Memory B cell (primary cell): ENCODE measurements around the gene USP6NL.

Source experiments
- ATAC-seq: fragments of 150-1000 bp; cut with Tn5 transposase; 2 replicates; pipeline ENCODE4 v1.10.0; 2021; ENCODE audit warnings: low read depth, mild to moderate bottlenecking, moderate library complexity
- DNase-seq, 2 donors: peaks; one replicate each; pipeline ENCODE4 v3.0.0; 2022; ENCODE audit warnings: low spot score in 2 of 2
- H3K27ac Mint-ChIP-seq: one replicate; pipeline ENCODE4 v1.8.0; 2022; ENCODE audit warnings: mild to moderate bottlenecking, moderate library complexity, mixed read lengths
- H3K27me3 Mint-ChIP-seq: one replicate; pipeline ENCODE4 v1.8.0; 2022; ENCODE audit warnings: mixed read lengths
- H3K36me3 Mint-ChIP-seq: one replicate; pipeline ENCODE4 v1.8.0; 2022; ENCODE audit warnings: mild to moderate bottlenecking, mixed read lengths
- H3K4me1 Mint-ChIP-seq: one replicate; pipeline ENCODE4 v1.8.0; 2022; ENCODE audit warnings: mixed read lengths
- H3K4me3 Mint-ChIP-seq: one replicate; pipeline ENCODE4 v1.8.0; 2022; ENCODE audit warnings: mild to moderate bottlenecking, moderate library complexity, mixed read lengths
- H3K9me3 Mint-ChIP-seq: one replicate; pipeline ENCODE4 v1.8.0; 2022; ENCODE audit warnings: mixed read lengths

The USP6NL gene

GRCh38 chr10:11539191-11539868, 72.1 kb downstream of the USP6NL start:
- Mint-ChIP-seq H3K27me3 (no peaks in the 10 kb centered on the region), H3K4me1 (peaks cover 55% of the 10 kb centered on the region), H3K9me3 (no peaks in the 10 kb centered on the region), H3K36me3 (peaks cover 2% of the 10 kb centered on the region), H3K4me3 (peak overlapping the region; percentile 12), H3K27ac (peak overlapping the region; percentile 78)
- DNase-seq: no peak
- ATAC-seq: no peak

- Mint-ChIP-seq H3K27me3 (no peaks in the 10 kb centered on the region), H3K9me3 (no peaks in the 10 kb centered on the region), H3K36me3 (peaks cover 3% of the 10 kb centered on the region), H3K4me1 (peaks cover 60% of the 10 kb centered on the region), H3K27ac (peak overlapping the region; percentile 78), H3K4me3 (peak overlapping the region; percentile 12)
- DNase-seq (no peak), ATAC-seq (no peak)
Observed at GRCh38 chr10:11538834-11539190, 72.6 kb downstream of the USP6NL start.

DNA sequence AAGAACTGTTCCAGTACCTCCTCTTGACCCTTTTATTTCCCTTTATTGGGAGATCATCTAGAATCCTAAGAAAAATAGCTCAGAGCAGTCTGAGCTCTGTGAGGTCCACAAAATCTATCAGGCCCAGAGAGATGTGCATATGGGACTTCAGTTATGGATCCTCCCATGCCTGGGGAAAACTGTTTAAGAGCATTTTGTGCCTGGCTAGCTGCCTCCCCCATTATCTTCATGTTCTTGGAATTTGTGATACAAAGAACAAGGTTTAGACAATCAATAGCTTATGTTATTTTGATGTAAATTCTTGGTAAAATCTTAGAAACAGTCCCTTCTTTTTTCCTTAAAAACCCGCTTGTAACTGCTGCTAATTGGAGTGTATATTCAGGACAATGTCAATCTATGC, 75.2 kb downstream of the USP6NL start:
- H3K9me3 Mint-ChIP-seq: no peaks in the 10 kb centered on the region
- no peak for ATAC-seq
- H3K36me3 Mint-ChIP-seq: peaks cover 2% of the 10 kb centered on the region
- peak overlapping the region; percentile 86 for H3K27ac Mint-ChIP-seq
- peaks cover 60% of the 10 kb centered on the region for H3K4me1 Mint-ChIP-seq
- H3K27me3 Mint-ChIP-seq: no peaks in the 10 kb centered on the region
- no peak overlapping the region for H3K4me3 Mint-ChIP-seq
- DNase-seq: no peak

GRCh38 chr10:11535346-11535959, 76.0 kb downstream of the USP6NL start:
- ATAC-seq: peak; percentile 88
- peak overlapping the region; percentile 86 for H3K27ac Mint-ChIP-seq

GRCh38 chr10:11533328-11533781, 78.1 kb downstream of the USP6NL start:
- no peaks in the 10 kb centered on the region for H3K27me3 Mint-ChIP-seq
- H3K36me3 Mint-ChIP-seq: peaks cover 1% of the 10 kb centered on the region
- no peaks in the 10 kb centered on the region for H3K9me3 Mint-ChIP-seq
- peak; percentile 26 for ATAC-seq
- H3K27ac Mint-ChIP-seq: peak overlapping the region; percentile 86
- DNase-seq: no peak
- peaks cover 56% of the 10 kb centered on the region for H3K4me1 Mint-ChIP-seq
- H3K4me3 Mint-ChIP-seq: no peak overlapping the region

More at GRCh38 chr10:11535346-11535959, 76.0 kb downstream of the USP6NL start:
- peak overlapping the region; percentile 19 for H3K4me3 Mint-ChIP-seq
- H3K4me1 Mint-ChIP-seq: peaks cover 62% of the 10 kb centered on the region
- peaks cover 1% of the 10 kb centered on the region for H3K36me3 Mint-ChIP-seq
- no peaks in the 10 kb centered on the region for H3K27me3 Mint-ChIP-seq
- no peaks in the 10 kb centered on the region for H3K9me3 Mint-ChIP-seq
- DNase-seq: peak in 1 of 2 donors; percentile 33

DNA sequence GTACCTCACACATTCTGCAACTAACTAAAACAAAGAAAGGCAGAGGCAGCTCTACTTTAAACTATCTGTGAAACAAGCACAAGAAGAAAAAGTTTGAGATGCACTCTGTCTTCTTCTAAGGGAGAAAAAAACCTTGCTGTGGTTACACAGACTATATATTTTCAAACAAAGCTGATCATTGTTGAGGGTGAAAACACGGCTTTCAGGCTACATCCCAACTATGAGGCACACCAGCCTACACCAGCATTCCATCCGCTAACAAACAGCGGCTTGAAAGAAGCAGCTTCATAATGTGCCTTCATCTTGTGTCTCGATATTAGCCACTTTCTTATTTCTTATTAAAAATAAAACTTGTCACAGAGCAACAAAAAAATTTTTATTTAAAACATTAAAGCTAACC, 79.1 kb downstream of the USP6NL start:
- H3K4me1 Mint-ChIP-seq: peaks cover 53% of the 10 kb centered on the region
- peak overlapping the region; percentile 69 for H3K4me3 Mint-ChIP-seq
- H3K9me3 Mint-ChIP-seq: no peaks in the 10 kb centered on the region
- ATAC-seq (no peak), DNase-seq (no peak)
- peak overlapping the region; percentile 86 for H3K27ac Mint-ChIP-seq
- H3K27me3 Mint-ChIP-seq: no peaks in the 10 kb centered on the region
- peaks cover 1% of the 10 kb centered on the region for H3K36me3 Mint-ChIP-seq

DNA sequence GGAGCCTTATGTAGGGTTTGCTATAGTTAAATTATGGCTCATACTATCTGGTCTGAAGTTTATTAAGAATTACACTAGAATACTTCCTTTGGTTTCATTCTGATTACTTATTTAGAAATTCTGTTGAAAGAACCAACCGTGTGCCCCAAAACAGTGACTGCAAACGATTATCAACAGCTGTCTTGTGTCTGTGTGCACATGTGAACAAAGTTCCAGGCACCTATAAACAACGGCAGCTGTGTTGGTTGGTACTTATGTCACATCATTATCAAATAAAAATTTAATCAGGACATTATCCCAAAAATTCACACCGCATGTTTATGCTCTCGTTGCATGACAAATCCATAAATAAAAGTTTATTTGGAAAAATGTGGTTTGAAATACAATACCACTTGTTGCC, 80.6 kb downstream of the USP6NL start:
- DNase-seq: no peak
- no peak for ATAC-seq
- no peaks in the 10 kb centered on the region for H3K9me3 Mint-ChIP-seq
- H3K4me1 Mint-ChIP-seq: peaks cover 50% of the 10 kb centered on the region
- H3K27me3 Mint-ChIP-seq: no peaks in the 10 kb centered on the region
- H3K27ac Mint-ChIP-seq: peak overlapping the region; percentile 86
- peaks cover 12% of the 10 kb centered on the region for H3K36me3 Mint-ChIP-seq
- peak overlapping the region; percentile 37 for H3K4me3 Mint-ChIP-seq

GRCh38 chr10:11529276-11529903, 82.1 kb downstream of the USP6NL start:
- peak overlapping the region; percentile 77 for H3K27ac Mint-ChIP-seq
- no peaks in the 10 kb centered on the region for H3K9me3 Mint-ChIP-seq
- H3K4me3 Mint-ChIP-seq: peak overlapping the region; percentile 50
- no peaks in the 10 kb centered on the region for H3K27me3 Mint-ChIP-seq
- ATAC-seq (no peak), DNase-seq (no peak)
- H3K4me1 Mint-ChIP-seq: peaks cover 38% of the 10 kb centered on the region
- H3K36me3 Mint-ChIP-seq: peaks cover 13% of the 10 kb centered on the region

DNA sequence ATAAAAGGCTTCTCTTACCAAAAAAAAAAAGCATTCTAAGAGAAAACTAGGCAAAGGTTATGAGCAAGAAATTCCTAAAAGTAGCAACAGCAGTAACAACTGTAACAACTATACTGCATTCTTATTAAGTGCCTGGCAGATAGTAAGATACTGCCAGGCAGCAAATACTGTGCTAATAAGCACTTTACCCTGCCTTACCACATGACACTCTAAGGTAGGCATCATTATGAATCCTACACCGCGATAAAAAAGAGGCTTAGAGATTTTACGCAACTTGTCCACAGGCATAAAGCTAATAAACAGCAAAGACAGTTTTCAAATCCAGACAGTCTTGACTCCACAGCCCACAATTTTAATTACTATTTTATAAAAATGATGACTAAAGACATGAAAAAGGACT, 83.2 kb downstream of the USP6NL start:
- ATAC-seq (peak; percentile 33), DNase-seq (no peak)
- Mint-ChIP-seq H3K27me3 (no peaks in the 10 kb centered on the region), H3K27ac (peak overlapping the region; percentile 77), H3K4me3 (peak overlapping the region; percentile 73), H3K9me3 (no peaks in the 10 kb centered on the region), H3K4me1 (peaks cover 28% of the 10 kb centered on the region), H3K36me3 (peaks cover 11% of the 10 kb centered on the region)

DNA sequence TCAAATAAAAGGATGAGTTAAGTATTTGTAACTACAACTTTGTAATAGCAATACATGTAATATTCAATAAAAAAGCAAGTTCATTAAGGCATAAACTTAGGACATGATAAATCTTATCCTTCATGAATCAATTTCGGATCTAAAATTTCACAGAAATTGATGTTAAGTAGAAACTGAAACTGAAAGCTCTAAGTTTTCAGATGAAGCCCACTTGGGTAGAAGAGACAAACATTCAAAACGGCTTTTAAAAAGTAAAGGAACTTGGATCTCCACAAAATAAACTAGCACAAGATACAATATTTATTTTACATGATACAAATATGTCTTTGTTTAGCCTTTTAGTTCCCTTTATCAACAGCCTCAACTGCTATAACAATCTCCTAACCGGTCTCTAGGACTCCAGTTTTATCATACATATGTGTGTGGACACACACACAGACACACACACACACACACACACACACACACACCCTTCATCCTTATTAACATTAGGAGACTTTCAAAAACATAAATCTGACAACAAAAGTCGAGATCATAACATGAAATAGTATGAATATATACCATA, 83.7 kb downstream of the USP6NL start:
- Mint-ChIP-seq H3K4me1 (peaks cover 26% of the 10 kb centered on the region), H3K36me3 (peaks cover 11% of the 10 kb centered on the region), H3K27ac (peak overlapping the region; percentile 77), H3K9me3 (no peaks in the 10 kb centered on the region), H3K4me3 (peak overlapping the region; percentile 60), H3K27me3 (no peaks in the 10 kb centered on the region)
- peak; percentile 21 for ATAC-seq
- no peak for DNase-seq

DNA sequence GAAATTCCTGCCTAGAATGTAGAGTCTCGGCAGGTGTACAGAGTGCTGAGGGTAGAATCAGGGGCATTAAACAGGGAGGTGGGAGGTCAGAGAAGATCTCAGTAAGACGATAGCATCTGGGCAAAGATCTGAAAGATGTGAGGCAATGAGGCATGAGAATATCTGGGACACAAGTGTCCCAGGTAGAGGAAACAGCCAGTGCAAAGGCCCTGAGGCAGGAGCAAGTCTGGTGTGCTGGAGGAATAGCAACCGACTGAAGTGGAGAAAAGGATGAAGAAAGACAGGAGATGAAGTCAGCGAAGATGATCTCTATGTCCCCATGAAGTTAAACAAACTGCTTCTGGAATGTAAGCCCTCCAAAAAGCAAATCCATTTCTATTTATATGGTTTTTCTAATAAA, 84.4 kb downstream of the USP6NL start:
- H3K4me3 Mint-ChIP-seq: peak overlapping the region; percentile 35
- DNase-seq (no peak), ATAC-seq (no peak)
- H3K27me3 Mint-ChIP-seq: no peaks in the 10 kb centered on the region
- peaks cover 27% of the 10 kb centered on the region for H3K4me1 Mint-ChIP-seq
- H3K9me3 Mint-ChIP-seq: no peaks in the 10 kb centered on the region
- peak overlapping the region; percentile 77 for H3K27ac Mint-ChIP-seq
- peaks cover 13% of the 10 kb centered on the region for H3K36me3 Mint-ChIP-seq

GRCh38 chr10:11525503-11525902, 85.9 kb downstream of the USP6NL start:
- no peak for ATAC-seq
- H3K4me1 Mint-ChIP-seq: peaks cover 27% of the 10 kb centered on the region
- H3K27ac Mint-ChIP-seq: peak overlapping the region; percentile 77
- no peaks in the 10 kb centered on the region for H3K9me3 Mint-ChIP-seq
- no peak for DNase-seq
- H3K36me3 Mint-ChIP-seq: peaks cover 13% of the 10 kb centered on the region
- no peak overlapping the region for H3K4me3 Mint-ChIP-seq
- H3K27me3 Mint-ChIP-seq: no peaks in the 10 kb centered on the region

GRCh38 chr10:11522821-11523245, 88.6 kb downstream of the USP6NL start:
- DNase-seq (no peak), ATAC-seq (peak; percentile 84)
- Mint-ChIP-seq H3K9me3 (no peaks in the 10 kb centered on the region), H3K27ac (peak overlapping the region; percentile 79), H3K27me3 (no peaks in the 10 kb centered on the region), H3K4me3 (peak overlapping the region; percentile 32), H3K36me3 (peaks cover 19% of the 10 kb centered on the region), H3K4me1 (peaks cover 22% of the 10 kb centered on the region)

DNA sequence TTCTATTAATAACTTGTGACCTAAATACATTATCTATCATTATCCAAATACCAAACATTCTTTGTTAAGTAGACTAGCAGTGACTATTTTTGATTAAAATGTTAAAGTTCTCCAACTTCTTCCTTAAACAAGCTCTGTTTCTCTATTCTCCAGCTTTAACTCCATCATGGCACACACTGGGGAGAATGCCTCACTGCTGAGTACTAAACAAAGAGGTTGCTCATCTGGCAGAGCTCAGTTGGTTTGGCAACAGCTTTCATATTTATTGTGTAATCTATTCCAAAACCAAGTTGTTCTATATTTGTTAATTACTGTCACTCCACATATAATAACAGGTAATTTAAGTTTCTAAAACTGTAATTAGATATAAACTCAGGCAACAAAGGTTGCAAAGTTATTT, 89.6 kb downstream of the USP6NL start:
- no peaks in the 10 kb centered on the region for H3K9me3 Mint-ChIP-seq
- peaks cover 27% of the 10 kb centered on the region for H3K4me1 Mint-ChIP-seq
- DNase-seq (no peak), ATAC-seq (no peak)
- peak overlapping the region; percentile 79 for H3K27ac Mint-ChIP-seq
- no peaks in the 10 kb centered on the region for H3K27me3 Mint-ChIP-seq
- no peak overlapping the region for H3K4me3 Mint-ChIP-seq
- H3K36me3 Mint-ChIP-seq: peaks cover 18% of the 10 kb centered on the region
